Left kidney (tissue), 2 donors: ENCODE results near the gene SPAG6. TPM values are rescaled to one million over a fixed set of nuclear protein-coding genes. Genes with fewer than 3 reads are reported as not detected.
"Not testable (repeated sequence)": the region's sequence is repeated elsewhere in the genome, so short reads cannot be mapped to it uniquely, and the experiment has no call there.

Source experiments
- DNase-seq: peaks from one replicate; pipeline ENCODE4 v3.0.0-alpha.2; 2013
- polyA plus RNA-seq: library from polyadenylated mRNA; unstranded; fragments of 120-200 nt; gene quantifications from one replicate; pipeline ENCODE4 v1.2.1, GENCODE V29; 2013; ENCODE audit not compliant: insufficient read length

Gene SPAG6
- polyA plus RNA-seq, 1 donor = 1.3 TPM

DNA sequence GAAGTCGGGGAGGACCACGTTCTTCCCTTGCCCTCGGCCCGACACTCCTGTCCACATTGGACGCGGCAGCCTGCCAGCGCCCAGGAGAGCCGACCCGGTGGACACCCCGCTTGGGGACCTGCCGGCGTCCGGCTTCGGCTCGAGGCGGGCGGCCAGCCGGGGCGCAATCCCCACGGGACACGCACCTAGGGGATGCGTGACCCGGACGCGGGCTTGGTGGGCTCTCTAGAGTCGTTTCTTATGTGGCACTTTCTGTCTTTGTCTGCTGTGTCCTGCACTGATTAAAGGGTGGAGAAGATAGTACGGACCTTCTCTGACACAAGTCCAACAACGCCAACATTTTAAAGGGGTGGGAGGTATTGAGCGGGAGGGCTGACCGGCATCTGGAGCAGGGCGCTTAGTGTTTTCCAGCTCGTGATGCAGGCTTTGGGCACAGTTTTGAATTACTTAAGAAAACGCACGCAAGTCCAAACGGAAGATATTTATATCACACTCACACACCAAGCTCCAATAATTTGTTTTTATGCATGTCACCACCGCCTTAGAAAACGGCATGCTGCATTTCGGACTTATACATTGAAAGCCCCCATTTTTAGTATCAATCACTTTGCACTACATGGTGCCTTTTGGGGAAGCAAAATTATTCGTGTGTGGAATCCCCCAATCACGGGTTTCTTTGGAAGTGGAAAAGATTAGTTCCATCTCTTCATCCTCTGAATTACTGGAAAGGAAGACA is 3.9 kb upstream of the SPAG6 start:
- peak; percentile 35 for DNase-seq

DNA sequence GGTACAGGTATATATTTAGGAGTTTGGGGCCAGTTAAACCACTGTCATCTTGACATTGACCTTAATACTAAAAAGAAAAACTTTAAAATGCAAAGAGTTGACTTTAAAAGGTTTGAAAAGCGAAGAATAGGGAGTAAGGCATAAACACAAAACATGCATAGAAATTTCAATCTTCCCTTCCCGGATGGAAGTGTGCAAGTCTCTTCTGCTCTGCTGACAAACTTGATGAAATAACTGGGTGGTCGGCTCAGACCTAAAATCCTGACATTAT is 3.4 kb upstream of the SPAG6 start:
- DNase-seq = peak; percentile 26

GRCh38 chr10:22342421-22342820 is 2.9 kb upstream of the SPAG6 start:
- peak; percentile 25 for DNase-seq

- peak; percentile 19 for DNase-seq
These were observed 1.6 kb upstream of the SPAG6 start for GRCh38 chr10:22343731-22344130.

- DNase-seq = peak; percentile 21
These were observed 1.0 kb upstream of the SPAG6 start for GRCh38 chr10:22344249-22344648.

DNA sequence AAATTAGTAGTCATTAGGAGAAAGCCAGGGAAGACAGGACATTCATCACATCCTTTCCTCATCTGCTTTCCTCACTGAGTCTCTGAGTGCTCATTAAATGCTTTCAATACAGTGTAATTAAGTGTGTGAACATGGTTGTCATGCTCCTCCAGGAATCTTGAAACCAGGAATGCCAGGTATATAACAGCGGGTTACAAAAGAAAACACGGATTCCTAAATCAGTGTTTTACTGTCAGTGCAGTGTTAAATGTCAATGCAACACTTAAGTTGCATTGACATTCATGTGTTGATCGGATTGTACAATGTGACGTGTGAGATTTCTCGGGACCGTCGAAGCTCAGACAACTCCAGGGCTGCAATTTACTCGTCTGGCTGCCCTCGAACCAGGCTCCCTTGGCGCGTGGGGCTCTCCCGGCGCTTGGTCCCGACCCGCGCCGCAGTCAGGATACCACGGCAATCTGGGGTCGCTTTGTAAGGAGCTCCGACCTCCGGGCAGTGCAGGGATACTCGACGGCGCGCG is 455 bp upstream of the SPAG6 start:
- peak; percentile 17 for DNase-seq

- DNase-seq = no peak
These were observed 883 bp downstream of the SPAG6 start for GRCh38 chr10:22346096-22346661.

DNA sequence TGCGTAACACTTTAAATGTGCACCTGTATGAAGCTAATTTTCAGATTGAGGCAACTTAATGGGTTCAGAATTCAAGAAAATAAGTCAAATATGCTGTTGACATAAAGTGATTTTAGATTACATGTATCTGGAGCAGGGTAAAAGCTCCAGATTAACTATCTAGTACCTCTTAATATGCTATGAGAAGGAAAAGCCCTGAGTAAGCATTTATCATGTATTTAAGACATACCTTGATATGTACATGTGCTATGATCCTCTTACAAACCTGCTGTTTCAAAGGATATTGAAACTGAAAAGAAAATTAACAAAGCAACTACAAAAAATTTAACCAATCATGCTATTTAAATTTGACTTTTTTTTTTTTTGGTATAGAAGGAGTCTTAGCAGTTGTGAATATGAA is 4.5 kb downstream of the SPAG6 start:
- no peak for DNase-seq

DNA sequence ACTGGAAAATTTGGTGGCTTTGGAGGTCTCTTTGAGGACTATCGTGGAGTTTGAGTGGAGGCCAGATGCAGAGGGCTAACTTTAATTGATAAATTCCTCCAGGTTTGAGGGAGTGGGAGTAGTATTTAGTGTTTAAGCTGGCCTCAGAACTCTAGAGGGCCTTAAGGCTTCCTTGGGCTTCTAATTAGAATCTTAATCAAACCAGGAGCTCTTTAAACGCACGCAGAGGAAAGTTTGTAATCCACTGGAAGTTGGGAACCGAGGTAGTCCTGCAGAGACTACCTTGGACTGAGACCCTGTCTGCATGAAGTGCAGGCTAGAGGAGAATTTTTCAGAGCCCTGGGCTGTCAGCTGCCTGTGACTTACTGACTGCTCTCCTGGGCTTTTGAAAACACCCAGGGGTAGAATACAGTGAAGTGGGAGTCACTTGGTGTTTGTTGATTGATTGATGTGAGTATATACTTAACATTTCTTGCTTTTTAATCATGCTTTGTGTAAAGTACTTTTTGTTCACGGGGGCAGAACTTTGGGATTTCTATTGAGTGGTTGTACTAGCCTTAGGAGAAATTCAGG is 5.9 kb downstream of the SPAG6 start:
- no peak for DNase-seq

GRCh38 chr10:22356324-22356873 is 11.1 kb downstream of the SPAG6 start:
- no peak for DNase-seq

DNA sequence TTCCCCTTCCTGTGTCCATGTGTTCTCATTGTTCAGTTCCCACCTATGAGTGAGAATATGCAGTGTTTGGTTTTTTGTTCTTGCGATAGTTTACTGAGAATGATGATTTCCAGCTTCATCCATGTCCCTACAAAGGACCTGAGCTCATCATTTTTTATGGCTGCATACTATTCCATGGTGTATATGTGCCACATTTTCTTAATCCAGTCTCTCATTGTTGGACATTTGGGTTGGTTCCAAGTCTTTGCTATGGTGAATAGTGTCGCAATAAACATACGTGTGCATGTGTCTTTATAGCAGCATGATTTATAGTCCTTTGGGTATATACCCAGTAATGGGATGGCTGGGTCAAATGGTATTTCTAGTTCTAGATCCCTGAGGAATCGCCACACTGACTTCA is 12.5 kb downstream of the SPAG6 start:
- DNase-seq = not testable (repeated sequence)

GRCh38 chr10:22363305-22363704 is 18.0 kb downstream of the SPAG6 start:
- no peak for DNase-seq

DNA sequence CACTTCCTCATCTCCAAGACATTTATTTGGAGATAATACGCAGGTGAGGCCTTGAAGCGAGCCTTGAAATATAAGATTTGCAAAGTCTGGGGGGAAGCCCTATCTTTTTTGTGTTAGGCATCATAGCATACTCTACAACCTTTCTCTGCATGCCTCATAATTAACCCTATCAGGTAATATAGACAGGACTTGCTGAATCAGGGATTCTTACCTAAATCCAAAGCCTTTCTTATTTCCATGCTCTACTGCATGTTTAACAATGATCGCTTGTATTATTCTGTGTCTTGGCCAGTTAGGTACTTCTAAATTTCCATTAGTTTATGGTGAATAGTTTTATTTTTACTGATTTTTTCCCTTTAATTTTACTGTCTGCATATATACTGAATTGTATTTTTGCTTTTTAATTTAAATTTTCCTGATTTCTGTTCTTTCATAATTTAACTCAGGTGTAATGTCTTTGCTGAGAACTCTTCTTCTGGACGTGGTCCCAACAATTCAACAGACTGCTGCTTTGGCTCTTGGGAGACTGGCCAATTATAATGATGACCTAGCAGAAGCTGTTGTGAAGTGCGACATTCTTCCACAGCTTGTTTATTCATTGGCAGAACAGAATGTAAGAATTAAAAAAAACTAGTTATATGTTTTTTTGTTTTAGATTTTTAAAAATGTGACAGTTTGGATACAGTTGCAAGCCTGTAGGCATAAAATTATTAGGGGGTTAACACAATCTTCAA is 19.3 kb downstream of the SPAG6 start:
- no peak for DNase-seq

DNA sequence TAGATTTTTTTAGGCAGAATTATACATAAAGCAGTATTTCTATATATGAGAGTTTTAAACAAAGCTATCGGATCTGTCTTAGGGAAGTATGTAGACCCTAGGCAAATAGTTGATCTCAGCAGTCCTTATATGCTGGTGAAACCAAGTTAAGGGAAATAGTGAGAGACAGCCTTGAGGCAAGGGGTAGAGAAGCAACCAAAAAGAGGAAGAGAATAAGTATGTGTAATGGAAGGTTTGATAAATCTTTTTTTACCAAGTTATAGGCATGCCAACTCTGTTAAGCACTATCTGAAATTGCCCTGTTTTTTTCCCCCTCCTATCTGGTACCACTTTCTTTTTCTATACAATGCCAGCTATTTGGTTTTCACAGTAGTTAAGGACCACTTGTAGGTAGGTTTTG is 19.9 kb downstream of the SPAG6 start:
- no peak for DNase-seq

DNA sequence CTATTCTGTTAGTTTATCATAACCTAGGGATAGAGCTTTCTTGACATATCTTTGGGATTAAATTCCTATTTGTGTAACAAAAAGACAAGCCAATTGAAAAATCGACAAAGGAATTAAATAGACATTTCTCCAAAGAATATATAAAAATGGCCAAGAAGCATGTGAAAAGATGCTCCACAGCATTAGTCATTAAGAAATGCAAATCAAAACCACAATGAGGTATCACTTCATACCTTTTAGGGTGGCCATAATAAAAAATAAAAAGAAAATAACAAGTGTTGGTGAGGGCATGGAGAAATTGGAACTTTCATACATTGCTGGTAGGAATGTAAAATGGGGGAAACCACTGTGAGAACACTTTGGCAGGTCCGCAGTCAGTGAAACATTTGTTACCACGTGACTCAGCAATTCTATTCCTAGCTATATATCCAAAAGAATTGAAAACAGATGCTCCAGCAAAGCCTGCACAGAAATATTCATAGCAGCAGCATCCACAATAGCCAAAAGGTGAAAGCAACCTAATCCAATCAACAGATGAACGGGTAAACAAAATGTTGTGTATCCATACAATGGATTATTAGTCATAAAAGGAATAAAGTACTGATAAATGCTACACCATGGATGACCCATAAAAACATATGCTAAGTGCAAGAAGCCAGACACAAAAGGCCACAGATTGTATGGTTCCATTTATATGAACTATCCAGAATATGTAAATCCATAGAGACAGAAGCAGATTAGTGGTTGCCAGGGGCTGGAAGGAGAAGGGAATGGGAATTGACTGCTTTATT is 20.5 kb downstream of the SPAG6 start:
- DNase-seq = no peak

DNA sequence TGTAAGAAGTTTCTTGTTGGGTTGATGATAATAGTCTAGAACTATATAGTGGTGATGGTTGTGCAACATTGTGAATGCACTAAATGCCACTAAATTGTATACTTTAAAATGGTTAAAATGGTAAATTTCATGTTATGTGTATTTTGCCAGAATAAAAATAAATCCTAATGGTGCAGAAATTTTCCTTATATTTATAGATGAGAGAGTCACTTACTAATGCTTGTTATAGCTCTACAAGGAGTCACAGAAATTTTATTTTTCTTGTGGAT is 21.1 kb downstream of the SPAG6 start:
- no peak for DNase-seq

DNA sequence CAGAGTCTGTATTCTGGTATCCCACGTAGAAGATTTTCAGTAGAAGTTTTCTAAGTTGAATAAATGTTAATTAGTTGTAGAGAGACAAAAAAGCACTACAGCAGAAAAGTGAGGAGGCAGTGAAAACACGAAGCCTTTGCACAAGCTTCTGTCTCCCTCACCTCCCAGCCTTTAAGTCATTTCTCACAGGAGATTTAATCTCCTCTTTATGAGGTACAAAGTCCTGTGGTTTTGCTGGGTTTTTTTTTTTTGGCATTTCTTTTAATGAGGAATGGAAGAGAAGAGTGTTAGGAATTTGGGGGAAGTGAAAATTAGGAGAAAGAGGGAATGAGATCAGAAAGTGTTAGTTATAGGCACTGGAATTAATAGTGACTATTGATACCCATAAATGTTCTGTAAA is 21.5 kb downstream of the SPAG6 start:
- DNase-seq = no peak

- DNase-seq = no peak
These were observed 22.2 kb downstream of the SPAG6 start for GRCh38 chr10:22367471-22367870.

- no peak for DNase-seq
These were observed 23.1 kb downstream of the SPAG6 start for GRCh38 chr10:22368402-22368801.

DNA sequence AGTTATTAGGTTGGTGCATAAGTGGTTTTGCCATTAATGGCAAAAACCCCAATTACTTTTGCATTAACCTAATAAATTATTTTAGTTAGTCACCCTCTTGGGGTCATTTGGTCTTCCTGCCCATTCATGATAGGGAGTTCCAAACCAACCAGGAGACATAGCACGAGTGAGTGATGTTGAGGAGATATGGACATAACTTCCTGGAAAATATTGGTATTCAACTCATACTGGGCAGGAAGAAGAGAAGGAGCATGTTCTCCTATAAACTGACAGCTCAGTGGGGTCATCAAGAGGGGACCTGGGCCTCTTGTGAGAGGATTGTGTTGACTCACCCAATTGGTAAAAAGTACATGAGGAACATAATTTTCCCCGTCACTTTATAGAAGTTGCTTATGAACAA is 23.7 kb downstream of the SPAG6 start:
- no peak for DNase-seq

DNA sequence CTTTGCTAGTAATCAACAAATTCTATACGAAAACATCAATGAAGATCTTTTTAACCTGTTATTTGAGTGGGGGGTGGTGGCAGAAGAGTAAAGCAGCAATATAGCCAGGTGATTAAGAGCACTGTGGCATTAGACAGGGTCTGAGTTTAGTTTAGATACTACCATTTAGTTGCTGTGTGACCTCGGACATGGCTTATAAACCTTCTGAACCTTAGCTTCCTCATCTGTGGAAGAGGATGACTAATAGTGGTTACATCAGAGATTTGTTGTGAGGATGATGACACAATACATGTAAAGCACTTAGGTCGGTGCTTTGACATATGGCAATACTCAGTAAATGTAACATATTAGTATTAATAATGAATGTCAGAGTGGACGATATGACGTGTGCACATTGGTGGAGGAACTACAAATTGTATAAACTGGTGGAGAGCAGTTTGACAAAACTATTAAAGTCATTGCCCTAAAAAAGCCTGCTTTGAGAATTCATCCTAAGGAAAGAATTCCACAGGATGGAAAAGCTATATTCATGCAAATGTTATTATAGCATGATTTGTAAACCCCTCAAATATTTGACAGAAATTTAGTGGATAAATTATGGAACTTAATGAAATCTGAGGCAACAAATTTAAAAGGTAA is 24.3 kb downstream of the SPAG6 start:
- no peak for DNase-seq

GRCh38 chr10:22370320-22370719 is 25.0 kb downstream of the SPAG6 start:
- no peak for DNase-seq
